Vagina (tissue), 2 donors: ENCODE measurements around the gene ASB10. TPM values are rescaled to one million over a fixed set of nuclear protein-coding genes. Genes with fewer than 3 reads are reported as not detected.

Source experiments
- DNase-seq, 2 donors: peaks; one replicate each; pipeline ENCODE4 v3.0.0-alpha.2; 2017; ENCODE audit errors: extremely low spot score in 2 of 2
- H3K27ac ChIP-seq: fragments of 200-600 bp; sonication (generic); one replicate; pipeline ENCODE4 v1.5.1; 2019
- H3K27me3 ChIP-seq: fragments of 200-600 bp; sonication (generic); one replicate; pipeline ENCODE4 v1.5.1; 2019
- H3K36me3 ChIP-seq, 2 donors: fragments of 200-600 bp; sonication (generic); one replicate each; pipeline ENCODE4 v1.5.1; 2017 to 2019
- H3K4me1 ChIP-seq: fragments of 200-600 bp; sonication (generic); one replicate; pipeline ENCODE4 v1.5.1; 2019
- H3K4me3 ChIP-seq, 2 donors: fragments of 200-600 bp; sonication (generic); 1 replicate in 1 of 2; 2 replicates in 1 of 2; pipeline ENCODE4 v1.5.1; 2016 to 2019
- H3K9me3 ChIP-seq: fragments of 200-600 bp; sonication (generic); one replicate; pipeline ENCODE4 v1.5.1; 2019
- POLR2A ChIP-seq, 2 donors: fragments of 450-650 bp; IDR thresholded peaks; one replicate each; pipeline ENCODE4 v1.6.1; 2017; ENCODE audit warnings: antibody characterized with exemption in 2 of 2, mild to moderate bottlenecking in 2 of 2, moderate library complexity in 2 of 2
- POLR2AphosphoS5 ChIP-seq, 2 donors: sonication (generic); formaldehyde crosslinking; IDR thresholded peaks; one replicate each; pipeline ENCODE4 v1.9.0; 2017; ENCODE audit warnings: antibody characterized with exemption in 2 of 2, mild to moderate bottlenecking in 2 of 2, low read depth in 1 of 2; ENCODE audit not compliant: insufficient read depth in 1 of 2
- intact Hi-C: fragments of 100-400 bp; cut with DNase I; formaldehyde crosslinking; loops from one replicate; pipeline ENCODE4 v1.15.1; 2023
- total RNA-seq: library from RNA; depleted of rRNA; stranded (reverse); fragments of >200 nt; gene quantifications from one replicate; pipeline ENCODE4 v1.2.3, GENCODE V29; 2016
- TF ChIP-seq, protein P1 (sequence below), 3 experiments: fragments of 450-650 bp in 2 of 3; fragments of 200-600 bp in 1 of 3; sonication (generic) in 1 of 3; IDR thresholded peaks; one replicate each; pipeline ENCODE4 v1.5.1; 2017 to 2019; ENCODE audit warnings: antibody characterized with exemption in 3 of 3, mild to moderate bottlenecking in 2 of 3, moderate library complexity in 2 of 3

ASB10 gene
- total RNA-seq, 1 donor from 2014 or later = not detected

- Histone ChIP-seq H3K9me3 (no peaks in the 10 kb centered on the region), H3K4me1 (no peaks in the 10 kb centered on the region), H3K27me3 (no peaks in the 10 kb centered on the region), H3K36me3 (peaks cover 0 to 69% of the 10 kb centered on the region in 2 donors), H3K4me3 (no peak overlapping the region), H3K27ac (no peak overlapping the region)
- DNase-seq = no peak
- TF ChIP-seq POLR2A (IDR thresholded peaks at IDR 0.05) (no peak), POLR2AphosphoS5 (IDR thresholded peaks at IDR 0.05; ENCODE audit: insufficient read depth in 1 of 2, low read depth in 1 of 2) (no peak)
- TF ChIP-seq, protein P1, sequence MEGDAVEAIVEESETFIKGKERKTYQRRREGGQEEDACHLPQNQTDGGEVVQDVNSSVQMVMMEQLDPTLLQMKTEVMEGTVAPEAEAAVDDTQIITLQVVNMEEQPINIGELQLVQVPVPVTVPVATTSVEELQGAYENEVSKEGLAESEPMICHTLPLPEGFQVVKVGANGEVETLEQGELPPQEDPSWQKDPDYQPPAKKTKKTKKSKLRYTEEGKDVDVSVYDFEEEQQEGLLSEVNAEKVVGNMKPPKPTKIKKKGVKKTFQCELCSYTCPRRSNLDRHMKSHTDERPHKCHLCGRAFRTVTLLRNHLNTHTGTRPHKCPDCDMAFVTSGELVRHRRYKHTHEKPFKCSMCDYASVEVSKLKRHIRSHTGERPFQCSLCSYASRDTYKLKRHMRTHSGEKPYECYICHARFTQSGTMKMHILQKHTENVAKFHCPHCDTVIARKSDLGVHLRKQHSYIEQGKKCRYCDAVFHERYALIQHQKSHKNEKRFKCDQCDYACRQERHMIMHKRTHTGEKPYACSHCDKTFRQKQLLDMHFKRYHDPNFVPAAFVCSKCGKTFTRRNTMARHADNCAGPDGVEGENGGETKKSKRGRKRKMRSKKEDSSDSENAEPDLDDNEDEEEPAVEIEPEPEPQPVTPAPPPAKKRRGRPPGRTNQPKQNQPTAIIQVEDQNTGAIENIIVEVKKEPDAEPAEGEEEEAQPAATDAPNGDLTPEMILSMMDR (IDR thresholded peaks at IDR 0.05) = no peak
- intact Hi-C loops = no loop called here
Observed at GRCh38 chr7:151135866-151136843, 50.9 kb downstream of the ASB10 start.

- H3K4me3 ChIP-seq = no peak overlapping the region
- H3K27me3 ChIP-seq = no peaks in the 10 kb centered on the region
- no peaks in the 10 kb centered on the region for H3K9me3 ChIP-seq
- H3K36me3 ChIP-seq = peaks cover 0 to 70% of the 10 kb centered on the region in 2 donors
- DNase-seq = no peak
- intact Hi-C loops = no loop called here
- TF ChIP-seq, protein P1 (IDR thresholded peaks at IDR 0.05) = no peak
- TF ChIP-seq POLR2A (IDR thresholded peaks at IDR 0.05) = no peak
- no peak for TF ChIP-seq POLR2AphosphoS5 (IDR thresholded peaks at IDR 0.05; ENCODE audit: insufficient read depth in 1 of 2, low read depth in 1 of 2)
- no peaks in the 10 kb centered on the region for H3K4me1 ChIP-seq
- H3K27ac ChIP-seq = no peak overlapping the region
Observed at GRCh38 chr7:151135525-151135845, 51.6 kb downstream of the ASB10 start.

GRCh38 chr7:151134743-151135524 is 52.1 kb downstream of the ASB10 start:
- TF ChIP-seq POLR2A (IDR thresholded peaks at IDR 0.05) (no peak), POLR2AphosphoS5 (IDR thresholded peaks at IDR 0.05; ENCODE audit: insufficient read depth in 1 of 2, low read depth in 1 of 2) (no peak)
- TF ChIP-seq, protein P1 (IDR thresholded peaks at IDR 0.05) = no peak
- no peaks in the 10 kb centered on the region for H3K27me3 ChIP-seq
- no peak overlapping the region for H3K27ac ChIP-seq
- intact Hi-C loops = no loop called here
- DNase-seq = no peak
- H3K4me3 ChIP-seq = no peak overlapping the region
- H3K4me1 ChIP-seq = no peaks in the 10 kb centered on the region
- H3K36me3 ChIP-seq = peaks cover 0 to 75% of the 10 kb centered on the region in 2 donors
- H3K9me3 ChIP-seq = no peaks in the 10 kb centered on the region

DNA sequence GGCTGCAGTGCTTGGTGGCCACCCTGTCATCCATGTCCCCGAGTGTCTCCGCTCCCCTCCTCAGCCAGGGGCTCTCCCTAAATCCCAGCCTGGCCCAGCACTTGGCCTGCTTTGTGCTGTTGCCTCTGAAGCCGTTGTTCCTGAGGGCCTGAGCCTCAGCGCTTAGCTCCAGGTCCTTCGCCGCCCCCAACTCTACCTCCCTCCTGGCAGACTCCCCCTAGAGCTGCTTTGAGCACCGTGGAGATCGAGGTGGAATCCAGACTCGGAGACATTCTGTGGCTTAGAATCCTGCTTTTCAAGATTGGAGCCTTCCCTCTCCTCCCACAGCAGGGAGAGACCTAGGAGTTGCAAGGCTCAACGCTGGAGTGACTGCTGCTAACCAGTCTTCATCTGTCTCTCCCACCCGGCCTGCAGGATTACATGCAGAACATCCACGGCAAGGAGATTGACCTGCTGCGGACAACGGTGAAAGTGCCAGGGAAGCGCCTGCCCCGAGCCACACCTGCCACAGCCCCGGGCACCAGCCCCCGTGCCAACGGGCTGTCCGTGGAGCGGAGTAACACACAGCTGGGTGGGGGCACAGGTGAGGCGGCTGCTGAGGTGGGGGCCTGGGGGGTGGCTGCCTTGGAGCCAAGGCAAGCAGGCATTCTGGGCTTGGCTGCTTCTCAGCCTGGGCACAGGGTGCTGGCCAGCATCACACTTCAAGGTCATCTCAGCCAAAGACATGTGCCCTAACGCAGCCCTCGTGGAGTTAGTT is 52.9 kb downstream of the ASB10 start:
- no peaks in the 10 kb centered on the region for H3K9me3 ChIP-seq
- H3K27me3 ChIP-seq = no peaks in the 10 kb centered on the region
- no peak overlapping the region for H3K27ac ChIP-seq
- H3K4me1 ChIP-seq = no peaks in the 10 kb centered on the region
- TF ChIP-seq POLR2AphosphoS5 (IDR thresholded peaks at IDR 0.05; ENCODE audit: insufficient read depth in 1 of 2, low read depth in 1 of 2) = no peak
- no peak for TF ChIP-seq POLR2A (IDR thresholded peaks at IDR 0.05)
- TF ChIP-seq, protein P1 (IDR thresholded peaks at IDR 0.05) = no peak
- no peak for DNase-seq
- peaks cover 0 to 83% of the 10 kb centered on the region in 2 donors for H3K36me3 ChIP-seq
- intact Hi-C loops = no loop called here
- H3K4me3 ChIP-seq = no peak overlapping the region
